Activated CD4-positive, CD25-positive, alpha-beta regulatory T cell (primary cell): ENCODE results near the gene MYO7B.

Experiments
- DNase-seq, 4 experiments: peaks; one replicate each; lab custom pipeline; 2025; lab: John Stamatoyannopoulos, UW

MYO7B gene

DNA sequence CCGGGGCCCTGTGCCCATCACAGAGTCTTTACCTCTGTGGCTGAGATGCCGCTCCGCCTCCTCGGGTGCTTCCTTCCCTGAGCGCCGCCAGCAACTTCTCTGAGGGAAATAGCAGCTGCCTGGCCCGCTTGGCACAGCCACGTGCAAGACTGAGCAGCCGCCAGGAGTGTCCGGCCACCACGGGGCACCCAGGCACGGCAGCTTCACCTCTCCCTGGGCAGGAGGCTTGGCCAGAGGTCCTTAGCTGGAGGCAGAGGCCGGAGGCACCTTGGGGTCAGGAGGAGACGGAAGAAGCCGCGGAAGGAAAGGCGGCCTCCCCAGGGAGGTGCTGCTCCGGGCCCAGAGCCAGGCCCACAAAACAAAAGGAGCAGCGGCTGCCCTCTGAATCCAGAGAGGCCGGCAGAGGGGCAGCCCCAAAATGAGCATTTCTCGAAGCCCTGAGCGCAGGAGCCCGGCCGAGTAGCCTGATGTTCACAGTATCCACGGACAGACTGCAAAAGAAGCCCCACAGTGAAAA, 145.9 kb downstream of the MYO7B start:
- no peak for DNase-seq

DNA sequence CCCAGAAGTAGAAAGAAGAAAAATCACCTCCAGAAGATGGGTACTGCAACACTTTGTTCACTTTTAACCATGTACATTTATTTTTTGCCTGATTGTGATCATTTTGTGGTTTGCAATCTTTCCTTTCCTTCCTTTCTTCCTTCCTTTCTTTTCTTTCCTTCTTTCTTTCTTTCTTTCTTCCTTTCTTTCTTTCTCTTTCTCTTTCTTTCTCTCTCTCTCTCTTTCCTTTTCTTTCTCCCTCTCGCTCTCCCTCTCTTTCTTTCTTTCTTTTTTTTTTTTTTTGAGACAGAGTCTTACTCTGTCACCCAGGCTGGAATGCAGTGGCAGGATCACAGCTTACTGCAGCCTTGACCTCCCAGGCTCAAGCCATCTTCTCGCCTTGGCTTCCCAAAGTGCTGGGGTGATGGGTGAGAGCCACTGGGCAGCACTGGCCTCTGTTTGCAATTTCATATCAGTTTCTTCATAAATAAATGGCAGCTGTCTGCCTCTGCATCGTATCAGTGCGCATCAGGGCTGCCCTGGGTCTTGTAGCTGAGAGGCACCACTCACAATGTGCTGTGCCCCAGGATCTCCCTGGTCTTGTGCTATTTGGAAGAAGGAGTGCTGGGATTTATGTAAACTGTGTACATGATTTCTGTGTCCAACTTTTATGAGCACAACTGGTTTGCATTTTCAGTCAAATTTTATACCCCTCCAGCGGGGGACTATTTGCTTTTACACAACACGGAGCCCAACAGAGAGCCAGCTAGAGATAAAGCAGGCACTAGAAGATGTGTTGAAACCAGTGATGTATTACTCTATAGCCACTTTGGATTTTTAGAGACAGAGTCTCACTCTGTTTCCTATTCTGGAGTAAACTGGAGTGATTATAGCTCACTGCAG, 146.7 kb downstream of the MYO7B start:
- no peak for DNase-seq

DNA sequence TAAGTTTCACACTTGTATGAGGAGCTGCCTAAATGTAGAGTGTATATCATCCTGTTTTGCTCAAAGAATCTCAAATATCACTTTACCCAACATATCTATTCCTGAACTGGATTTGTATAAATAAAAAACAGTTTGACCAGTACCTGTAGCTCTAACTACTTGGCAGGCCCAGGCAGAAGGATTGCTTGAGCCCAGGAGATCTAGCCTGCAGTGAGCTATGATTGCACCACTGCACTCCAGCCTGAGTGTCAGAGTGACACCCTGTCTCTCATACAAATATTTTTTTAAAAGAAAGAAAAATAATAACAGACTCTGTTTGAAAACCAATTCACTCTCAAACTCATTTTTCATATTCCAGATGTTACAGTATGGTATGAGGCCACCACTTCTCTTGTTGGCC, 147.6 kb downstream of the MYO7B start:
- no peak for DNase-seq

DNA sequence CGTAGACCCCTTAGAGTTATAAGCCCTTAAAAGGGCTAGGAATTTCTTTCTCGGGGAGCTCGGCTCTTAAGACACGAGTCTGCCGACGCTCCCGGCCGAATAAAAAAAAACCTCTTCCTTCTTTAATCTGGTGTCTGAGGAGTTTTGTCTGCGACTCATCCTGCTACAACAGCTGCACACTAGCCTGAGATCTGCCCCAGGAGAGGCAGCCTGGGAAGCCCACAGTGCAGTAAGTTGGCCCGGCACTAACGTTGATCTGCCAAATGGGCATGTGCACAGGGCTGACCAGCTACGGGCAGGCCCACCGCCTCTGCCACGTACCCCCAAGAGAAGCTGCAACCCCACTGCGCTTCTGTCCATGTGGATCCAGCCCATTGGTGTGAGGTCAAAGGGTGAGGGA, 148.3 kb downstream of the MYO7B start:
- DNase-seq, result no peak

DNA sequence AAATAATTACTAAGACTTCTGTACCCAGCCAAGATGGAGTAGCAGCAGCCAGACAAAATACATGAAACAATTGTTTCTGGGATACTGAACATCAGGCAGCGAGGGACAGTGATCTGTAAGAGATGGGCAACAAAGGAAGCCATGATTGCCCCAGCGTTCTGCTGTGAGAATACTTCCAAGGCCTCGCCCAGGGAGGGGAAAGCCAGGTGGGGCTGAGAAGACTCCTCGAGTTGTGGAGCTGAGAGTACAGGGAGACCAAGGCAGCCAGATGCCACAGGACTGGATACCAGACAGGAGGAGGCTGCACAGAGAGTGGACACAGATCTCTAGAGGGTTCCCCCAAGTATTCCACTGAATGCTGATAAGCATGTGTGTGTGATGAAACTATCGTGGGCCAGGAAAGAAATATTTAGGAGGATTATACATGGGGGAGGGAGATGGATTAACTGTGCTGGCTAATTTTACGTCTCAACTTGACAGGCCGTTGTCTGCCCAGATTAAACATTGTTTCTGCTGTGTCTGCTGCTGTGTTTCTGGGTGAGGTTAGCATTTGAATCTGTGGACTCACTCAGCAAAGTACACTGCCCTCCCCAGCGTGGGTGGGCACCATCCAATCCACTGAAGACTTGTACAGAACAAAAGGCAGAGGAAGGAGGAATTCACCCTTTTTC, 150.1 kb downstream of the MYO7B start:
- no peak for DNase-seq
